HG03575 (cell line): ENCODE results near the gene AVPR1B.
"Not testable (repeated sequence)": the region's sequence is repeated elsewhere in the genome, so short reads cannot be mapped to it uniquely, and the experiment has no call there.

ENCODE experiments used
- ATAC-seq: cut with Tn5 transposase; IDR thresholded peaks from one replicate; pipeline ENCODE4 v1.9.1; 2021; ENCODE audit not compliant: unreplicated experiment, insufficient number of reproducible peaks, low FRiP score; ENCODE audit errors: extremely low read depth

The AVPR1B gene

GRCh38 chr1:206089341-206089740 is 27.8 kb downstream of the AVPR1B start:
- ATAC-seq = no peak

GRCh38 chr1:206087091-206087490 is 30.1 kb downstream of the AVPR1B start:
- ATAC-seq = no peak

GRCh38 chr1:206083750-206084149 is 33.4 kb downstream of the AVPR1B start:
- no peak for ATAC-seq

GRCh38 chr1:206082831-206083695 is 34.1 kb downstream of the AVPR1B start:
- ATAC-seq = no peak

- no peak for ATAC-seq
Observed at GRCh38 chr1:206081856-206082255, 35.3 kb downstream of the AVPR1B start.

- no peak for ATAC-seq
Observed at GRCh38 chr1:206080026-206080820, 37.0 kb downstream of the AVPR1B start.

- no peak for ATAC-seq
Observed at GRCh38 chr1:206079135-206079534, 38.1 kb downstream of the AVPR1B start.

GRCh38 chr1:206075786-206076755 is 41.1 kb downstream of the AVPR1B start:
- no peak for ATAC-seq

GRCh38 chr1:206074839-206075238 is 42.3 kb downstream of the AVPR1B start:
- ATAC-seq = no peak

GRCh38 chr1:206070627-206071304 is 46.4 kb downstream of the AVPR1B start:
- ATAC-seq = no peak

- no peak for ATAC-seq
Observed at GRCh38 chr1:206068314-206068713, 48.9 kb downstream of the AVPR1B start.

GRCh38 chr1:206067486-206068227 is 49.5 kb downstream of the AVPR1B start:
- no peak for ATAC-seq

GRCh38 chr1:206066479-206067171 is 50.6 kb downstream of the AVPR1B start:
- no peak for ATAC-seq

GRCh38 chr1:206065547-206066145 is 51.5 kb downstream of the AVPR1B start:
- no peak for ATAC-seq

- ATAC-seq = not testable (repeated sequence)
Observed at GRCh38 chr1:206064501-206064900, 52.7 kb downstream of the AVPR1B start.

- not testable (repeated sequence) for ATAC-seq
Observed at GRCh38 chr1:206064001-206064400, 53.2 kb downstream of the AVPR1B start.

GRCh38 chr1:206062464-206062863 is 54.7 kb downstream of the AVPR1B start:
- ATAC-seq = no peak
